ENCODE measurements around the gene SMCO4.

- no peak for TF ChIP-seq SIN3A (IDR thresholded peaks at IDR 0.05; ENCODE audit: borderline replicate concordance, insufficient read depth, low read depth, low read length)
- TF ChIP-seq CTCF (IDR thresholded peaks at IDR 0.05) = no peak
- TF ChIP-seq REST (IDR thresholded peaks at IDR 0.05; ENCODE audit: insufficient read depth in 1 of 2, low read depth in 2 of 2, low read length in 1 of 2) = no peak
Measured at GRCh38 chr11:93518081-93518480, 25.1 kb downstream of the SMCO4 start.

Data from Panc1 (cell line).